Cardiac fibroblast (primary cell): ENCODE results near the gene MLANA.

ENCODE experiments used
- DNase-seq, 2 donors: peaks; one replicate each; pipeline versions ENCODE4 v3.0.0 to v3.0.0-alpha.2; 2010; ENCODE audit warnings: low read depth in 2 of 2
- H3K4me3 ChIP-seq, 2 donors: replicated peaks in 1 of 2; 1 replicate in 1 of 2; 2 replicates in 1 of 2; pipeline ENCODE4 v1.5.1; 2011; ENCODE audit warnings: low read depth in 2 of 2, low read length in 2 of 2, mild to moderate bottlenecking in 2 of 2, moderate library complexity in 1 of 2
- TF ChIP-seq, protein P1 (sequence below): IDR thresholded peaks from one replicate; pipeline ENCODE4 v1.5.1; 2011; ENCODE audit warnings: low read depth, mild to moderate bottlenecking, low read length, inconsistent platforms

The MLANA gene

DNA sequence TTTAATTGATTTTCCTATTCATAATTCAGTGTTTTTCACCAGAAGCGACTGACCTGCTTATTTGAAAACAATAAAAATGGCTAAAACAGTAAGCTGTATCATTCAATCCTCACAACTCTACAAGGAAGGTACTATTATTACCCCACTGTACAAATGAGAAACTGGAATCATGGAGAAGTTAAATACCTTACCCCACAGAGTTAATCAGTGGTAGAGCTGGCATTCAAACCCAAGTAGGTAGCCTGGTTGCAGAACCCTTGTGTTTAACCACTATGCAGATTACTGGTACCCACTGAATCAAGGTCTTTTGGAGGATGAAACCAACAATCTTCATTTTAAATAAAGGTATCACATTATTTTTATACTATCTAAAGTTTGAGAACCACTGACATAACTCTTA is 59.6 kb downstream of the MLANA start:
- no peak overlapping the region for H3K4me3 ChIP-seq
- TF ChIP-seq, protein P1, sequence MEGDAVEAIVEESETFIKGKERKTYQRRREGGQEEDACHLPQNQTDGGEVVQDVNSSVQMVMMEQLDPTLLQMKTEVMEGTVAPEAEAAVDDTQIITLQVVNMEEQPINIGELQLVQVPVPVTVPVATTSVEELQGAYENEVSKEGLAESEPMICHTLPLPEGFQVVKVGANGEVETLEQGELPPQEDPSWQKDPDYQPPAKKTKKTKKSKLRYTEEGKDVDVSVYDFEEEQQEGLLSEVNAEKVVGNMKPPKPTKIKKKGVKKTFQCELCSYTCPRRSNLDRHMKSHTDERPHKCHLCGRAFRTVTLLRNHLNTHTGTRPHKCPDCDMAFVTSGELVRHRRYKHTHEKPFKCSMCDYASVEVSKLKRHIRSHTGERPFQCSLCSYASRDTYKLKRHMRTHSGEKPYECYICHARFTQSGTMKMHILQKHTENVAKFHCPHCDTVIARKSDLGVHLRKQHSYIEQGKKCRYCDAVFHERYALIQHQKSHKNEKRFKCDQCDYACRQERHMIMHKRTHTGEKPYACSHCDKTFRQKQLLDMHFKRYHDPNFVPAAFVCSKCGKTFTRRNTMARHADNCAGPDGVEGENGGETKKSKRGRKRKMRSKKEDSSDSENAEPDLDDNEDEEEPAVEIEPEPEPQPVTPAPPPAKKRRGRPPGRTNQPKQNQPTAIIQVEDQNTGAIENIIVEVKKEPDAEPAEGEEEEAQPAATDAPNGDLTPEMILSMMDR, result no peak
- DNase-seq, result no peak

GRCh38 chr9:5951686-5952211 is 61.1 kb downstream of the MLANA start:
- H3K4me3 ChIP-seq, result no peak overlapping the region
- TF ChIP-seq, protein P1, result no peak
- DNase-seq, result peak; percentile 8 to 57

DNA sequence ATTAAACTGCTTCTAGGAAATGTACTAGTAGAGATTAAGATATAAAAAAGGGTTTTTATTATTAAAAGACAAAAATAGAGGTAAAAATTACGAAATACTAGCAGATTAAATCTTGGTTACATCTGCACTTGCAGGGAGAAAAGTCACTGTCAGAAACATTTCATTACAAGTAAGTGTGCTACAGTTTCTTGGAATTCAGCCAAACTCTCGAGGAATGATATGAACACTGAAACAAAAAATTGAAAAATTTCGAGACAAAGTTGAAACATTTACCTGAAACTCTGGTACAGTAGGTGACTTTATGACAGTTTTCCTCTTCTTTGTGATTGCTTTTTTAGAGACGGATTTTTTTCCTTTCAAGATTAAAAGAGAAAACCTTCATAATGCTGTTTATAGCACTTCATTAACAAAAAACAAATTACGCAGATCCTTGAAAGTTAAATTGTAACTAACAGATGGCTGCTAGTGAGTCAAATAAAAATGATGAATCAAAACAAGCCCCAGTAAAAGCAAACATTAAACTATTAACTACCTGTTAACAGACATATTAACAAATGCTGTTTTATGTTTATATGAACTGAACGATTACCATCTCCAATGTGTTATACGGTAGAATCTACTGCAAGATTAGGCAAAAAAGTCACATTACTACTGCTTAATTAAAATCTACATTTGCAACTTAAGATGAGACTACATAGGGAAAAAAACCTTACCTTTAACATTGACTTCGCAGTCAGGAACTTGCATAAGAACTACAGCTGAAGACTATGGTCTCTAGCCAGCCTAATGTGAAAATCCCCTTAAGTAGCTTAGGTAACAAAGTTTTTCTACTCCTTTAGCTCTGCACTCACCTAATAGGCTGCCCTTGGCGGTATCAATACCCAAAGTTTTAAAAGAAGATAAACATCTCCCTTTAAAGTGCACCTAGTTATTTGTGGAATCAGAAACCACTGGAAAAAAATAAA is 63.3 kb downstream of the MLANA start:
- no peak overlapping the region for H3K4me3 ChIP-seq
- TF ChIP-seq, protein P1, result no peak
- DNase-seq, result peak in 1 of 2 donors; percentile 29

DNA sequence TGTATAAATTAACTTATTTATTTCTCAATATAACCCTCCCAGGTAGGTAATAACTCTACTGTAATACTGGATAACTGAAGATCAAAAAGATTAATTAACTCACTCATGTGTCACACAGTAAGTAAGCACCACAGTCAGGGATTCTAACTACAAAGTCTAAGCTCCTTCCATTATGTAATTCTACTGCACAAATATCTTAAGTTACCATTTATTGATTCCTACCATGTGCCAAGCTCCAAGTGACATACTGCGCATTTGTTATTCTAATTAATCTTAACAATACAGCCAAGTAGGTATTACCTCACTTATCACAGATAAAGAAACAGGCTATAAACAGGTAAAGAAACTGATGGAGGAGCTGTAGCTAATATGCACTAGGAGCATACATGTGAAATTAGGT is 66.5 kb downstream of the MLANA start:
- DNase-seq, result no peak
- TF ChIP-seq, protein P1, result no peak
- H3K4me3 ChIP-seq, result no peak overlapping the region

DNA sequence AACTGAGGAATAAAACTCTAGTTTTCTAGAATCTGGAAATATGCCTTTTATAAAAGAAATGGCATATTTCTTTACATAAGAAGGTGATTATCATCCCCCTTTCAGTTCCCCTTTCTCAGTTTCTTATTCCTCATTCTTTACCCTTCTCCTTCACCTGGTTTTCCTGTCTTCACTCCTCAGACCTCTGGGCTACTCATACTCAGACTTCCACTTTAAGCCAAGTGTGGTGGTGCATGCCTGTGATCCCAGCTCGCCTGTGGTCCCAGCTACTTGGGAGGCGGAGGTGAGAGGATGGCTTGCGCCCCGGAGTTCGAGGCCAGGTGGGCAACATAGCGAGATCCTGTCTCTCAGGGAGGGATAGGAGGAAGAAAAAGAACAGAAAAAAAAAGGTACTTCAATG is 67.6 kb downstream of the MLANA start:
- DNase-seq, result no peak
- TF ChIP-seq, protein P1, result no peak
- H3K4me3 ChIP-seq, result no peak overlapping the region
